CD4-positive, alpha-beta T cell treated with Interleukin-6 for 4 hours (primary cell): ENCODE results near the gene APBA2.
"Not testable (repeated sequence)": the region's sequence is repeated elsewhere in the genome, so short reads cannot be mapped to it uniquely, and the experiment has no call there.

Experiments
- DNase-seq: peaks from one replicate; pipeline ENCODE4 v3.0.0-alpha.2; 2020; ENCODE audit warnings: mixed read lengths

APBA2 gene

DNA sequence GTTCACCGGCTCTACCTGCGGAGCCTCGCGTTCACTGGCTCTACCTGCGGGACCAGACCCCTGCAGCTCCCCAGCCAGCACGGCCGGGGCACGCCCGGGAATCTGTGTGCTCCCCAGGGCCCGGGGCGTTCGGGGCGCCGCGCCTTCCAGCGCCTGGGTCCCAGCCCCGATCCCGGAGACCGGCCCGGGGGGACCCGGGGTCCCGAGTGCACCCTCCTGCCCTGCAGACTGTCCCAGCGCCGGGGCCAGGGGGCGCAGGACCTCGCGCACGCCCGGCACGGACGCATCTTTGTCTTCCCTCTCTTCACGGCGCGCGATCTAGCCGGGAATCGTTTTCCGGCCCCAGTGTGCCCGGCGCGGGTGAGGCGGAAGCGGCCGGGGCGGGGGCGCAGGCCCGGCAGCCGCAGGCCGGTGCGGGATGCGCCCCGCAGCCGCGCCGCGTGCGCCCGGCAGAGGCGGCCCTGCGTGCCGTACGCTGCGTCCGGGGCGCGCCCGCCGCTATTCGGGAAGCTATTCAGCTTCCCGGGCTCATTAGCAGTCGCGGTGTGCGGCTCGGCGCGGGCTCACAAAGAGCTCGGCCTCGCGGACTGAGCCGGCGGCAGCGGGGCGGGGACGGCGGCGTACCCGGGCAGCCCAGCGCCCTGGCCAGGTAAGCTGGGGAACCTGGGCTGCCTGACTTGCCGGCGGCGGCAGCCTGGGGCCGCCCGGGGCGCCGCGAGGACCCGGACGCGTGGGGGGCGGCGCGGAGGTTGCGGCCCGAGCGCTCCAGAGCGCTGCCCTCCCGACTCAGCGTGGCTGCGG is at the start of gene APBA2:
APBA2 (plus strand) TSS at position 345 of the 801 bp plus-strand sequence. CDS start 167,911 bp downstream, outside the sequence.
- DNase-seq = peak; percentile 70

DNA sequence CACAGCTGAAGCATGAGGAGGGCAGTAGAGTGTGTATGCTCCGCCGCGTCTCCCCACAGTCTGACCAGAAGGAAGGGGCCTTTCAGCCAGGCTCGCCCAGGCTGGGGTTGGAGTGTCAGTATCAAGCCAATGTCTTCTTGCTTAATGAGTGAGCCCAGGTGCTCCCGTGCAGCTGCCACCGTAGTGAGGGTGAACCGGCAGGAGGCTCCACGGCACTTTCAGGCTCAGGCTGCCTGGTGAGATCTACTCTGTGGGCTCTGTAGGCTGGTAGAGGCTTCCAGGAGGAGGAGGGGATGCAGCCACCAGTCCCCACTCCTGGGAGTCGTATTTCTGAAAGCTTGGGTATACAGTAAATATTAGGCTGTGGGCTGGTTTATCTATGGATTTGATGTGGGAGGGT is 45.5 kb upstream of the APBA2 start:
- DNase-seq = not testable (repeated sequence)

- DNase-seq = not testable (repeated sequence)
Measured at GRCh38 chr15:28842210-28842609, 43.6 kb upstream of the APBA2 start.

DNA sequence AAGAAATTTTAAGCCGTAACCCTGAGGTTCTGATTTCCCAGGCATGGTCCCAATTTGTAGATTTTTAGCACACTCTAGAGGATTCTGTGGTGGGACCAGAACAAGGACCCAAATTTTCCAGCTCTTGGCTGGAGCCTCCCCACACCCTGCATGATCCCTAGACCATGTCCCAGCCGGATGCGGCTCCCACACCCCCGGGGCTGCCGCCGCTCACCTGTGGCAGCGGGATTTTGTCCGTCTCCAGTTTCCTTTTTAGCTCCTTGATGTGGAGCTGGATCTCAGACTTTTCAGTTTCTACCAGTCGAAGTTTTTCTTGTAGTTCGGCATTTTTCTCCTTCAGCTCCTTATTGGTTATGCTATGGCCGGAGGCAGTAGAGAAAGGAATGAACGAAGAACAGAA is 42.3 kb upstream of the APBA2 start:
- not testable (repeated sequence) for DNase-seq

- DNase-seq = not testable (repeated sequence)
Measured at GRCh38 chr15:28844147-28844546, 41.6 kb upstream of the APBA2 start.

- not testable (repeated sequence) for DNase-seq
Measured at GRCh38 chr15:28847247-28847646, 38.5 kb upstream of the APBA2 start.

DNA sequence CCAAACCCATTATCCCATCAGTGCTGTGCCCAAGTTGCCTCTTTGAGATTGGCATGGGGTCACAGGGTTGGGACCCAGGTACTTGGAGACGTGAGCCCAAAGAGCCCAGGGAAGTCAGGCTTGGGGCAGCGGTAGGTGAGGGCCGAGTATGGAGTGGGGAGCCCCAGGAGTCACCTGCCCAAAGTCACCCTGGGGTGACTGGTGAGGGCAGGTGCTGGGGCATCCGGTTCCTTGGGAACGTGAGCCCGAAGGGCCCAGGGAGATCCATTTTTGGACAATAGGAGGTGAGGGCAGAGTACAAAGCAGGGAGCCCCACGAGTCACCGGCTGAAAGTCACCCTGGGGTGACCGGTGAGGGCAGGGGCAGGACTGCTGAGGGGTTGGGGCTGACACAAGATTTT is 37.8 kb upstream of the APBA2 start:
- not testable (repeated sequence) for DNase-seq

GRCh38 chr15:28848521-28848920 is 37.3 kb upstream of the APBA2 start, which contains the start of gene GOLGA6L7:
GOLGA6L7 (minus strand) TSS chr15:28848644; CDS start chr15:28848549, 95 bp downstream.
- DNase-seq = not testable (repeated sequence)

DNA sequence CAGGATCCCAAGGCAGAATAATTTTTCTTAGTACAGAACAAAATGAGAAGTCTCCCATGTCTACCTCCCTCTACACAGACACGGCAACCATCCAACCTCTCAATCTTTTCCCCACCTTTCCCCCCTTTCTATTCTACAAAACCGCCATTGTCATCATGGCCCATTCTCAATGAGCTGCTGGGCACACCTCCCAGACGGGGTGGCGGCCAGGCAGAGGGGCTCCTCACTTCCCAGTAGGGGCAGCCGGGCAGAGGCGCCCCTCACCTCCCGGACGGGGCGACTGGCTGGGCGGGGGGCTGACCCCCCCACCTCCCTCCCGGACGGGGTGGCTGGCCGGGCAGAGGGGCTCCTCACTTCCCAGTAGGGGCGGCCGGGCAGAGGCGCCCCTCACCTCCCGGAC is 36.5 kb upstream of the APBA2 start:
- DNase-seq = not testable (repeated sequence)

- not testable (repeated sequence) for DNase-seq
Measured at GRCh38 chr15:28849766-28850165, 36.0 kb upstream of the APBA2 start.

DNA sequence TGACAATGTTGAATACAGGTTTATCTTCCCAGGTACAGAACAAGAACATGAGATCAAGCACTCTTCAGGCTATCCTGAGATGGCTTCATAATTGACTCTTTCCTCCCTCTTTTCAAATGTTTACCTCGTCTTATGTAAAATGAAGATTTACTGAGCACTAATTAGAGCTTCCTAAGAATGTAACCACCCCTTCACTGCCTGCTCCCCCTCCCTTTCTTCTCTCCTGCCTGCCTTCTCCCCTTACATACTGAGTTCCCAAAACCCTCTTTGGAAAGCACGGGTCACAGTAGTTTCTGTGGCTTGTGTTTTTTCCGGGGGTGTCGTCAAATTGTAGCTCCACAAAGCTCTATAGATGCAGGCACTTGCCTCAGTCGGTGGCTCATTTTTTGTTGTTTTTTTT is 32.1 kb upstream of the APBA2 start:
- DNase-seq = not testable (repeated sequence)

DNA sequence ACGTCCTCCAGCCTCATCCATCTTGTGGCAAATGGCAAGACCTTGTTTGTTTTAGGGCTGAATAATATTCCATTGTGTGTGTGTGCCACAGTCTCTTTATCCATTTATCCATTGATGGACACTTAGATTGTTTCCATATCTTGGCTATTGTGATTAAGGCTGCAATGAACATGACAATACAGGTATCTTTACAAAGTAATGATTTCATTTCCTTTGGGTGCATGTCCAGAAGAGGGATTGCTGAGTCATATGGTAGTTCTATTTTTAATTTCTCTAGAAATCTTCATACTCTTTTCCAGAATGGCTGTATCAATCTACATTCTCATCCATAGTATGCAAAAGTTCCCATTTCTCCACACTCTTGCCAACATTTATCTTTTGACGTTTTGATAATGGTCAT is 31.2 kb upstream of the APBA2 start:
- DNase-seq = not testable (repeated sequence)

DNA sequence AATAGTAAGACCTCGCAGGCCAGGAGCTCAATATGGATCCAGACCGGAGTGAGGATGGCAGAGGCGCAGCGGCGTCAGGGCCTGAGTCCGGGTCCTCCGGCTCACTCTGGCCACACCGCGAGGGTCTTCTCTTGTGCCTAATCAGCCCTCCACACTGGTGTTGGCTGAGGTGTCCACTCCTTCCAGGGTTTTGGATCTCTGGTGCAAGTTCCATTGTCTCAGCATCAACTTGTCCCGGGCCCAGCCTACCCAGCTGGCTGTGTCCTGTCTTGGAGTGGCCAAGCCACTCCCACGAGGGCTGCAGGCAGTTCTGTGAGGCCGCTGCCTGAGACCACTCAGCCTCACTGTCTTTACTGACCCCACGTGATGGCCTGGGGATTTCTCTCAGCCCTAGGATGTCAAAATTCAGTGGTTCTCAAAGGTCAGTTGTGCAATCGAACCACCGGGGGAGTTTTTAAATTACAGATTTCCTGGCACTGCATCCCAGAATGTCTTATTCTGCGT is 24.7 kb upstream of the APBA2 start:
- DNase-seq = no peak

- DNase-seq = not testable (repeated sequence)
Measured at GRCh38 chr15:28861589-28862293, 24.0 kb upstream of the APBA2 start.

DNA sequence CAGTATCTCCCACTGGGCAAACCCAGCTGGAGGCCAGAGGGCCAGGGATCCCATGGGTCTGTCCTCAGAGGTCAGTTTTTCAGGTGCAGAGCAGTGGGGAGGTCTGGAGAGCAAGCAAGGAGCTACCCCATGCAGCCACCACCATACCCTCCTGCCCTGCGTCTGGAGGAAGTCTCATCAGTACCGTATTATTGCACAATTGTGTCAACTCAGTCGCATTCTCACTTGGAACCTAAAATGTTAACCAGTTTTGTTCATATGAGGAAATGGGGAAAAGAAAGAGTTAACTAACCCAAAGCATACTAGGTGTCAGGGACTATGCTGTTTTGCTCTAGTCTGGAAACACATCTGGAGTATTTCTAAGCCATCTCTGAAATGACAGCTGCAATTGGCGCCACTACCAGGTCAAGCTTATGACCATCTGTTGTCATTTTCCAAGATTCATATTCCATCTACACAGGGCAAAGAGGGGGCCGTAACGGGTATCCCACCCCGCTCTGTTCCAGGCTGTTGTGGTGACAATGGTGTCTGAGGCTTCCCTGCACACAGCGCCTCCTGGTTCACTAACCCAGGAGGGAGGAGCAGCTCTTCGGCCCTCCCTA is 16.9 kb upstream of the APBA2 start:
- DNase-seq = no peak

GRCh38 chr15:28871168-28871567 is 14.6 kb upstream of the APBA2 start:
- no peak for DNase-seq

GRCh38 chr15:28873006-28873405 is 12.8 kb upstream of the APBA2 start:
- no peak for DNase-seq

DNA sequence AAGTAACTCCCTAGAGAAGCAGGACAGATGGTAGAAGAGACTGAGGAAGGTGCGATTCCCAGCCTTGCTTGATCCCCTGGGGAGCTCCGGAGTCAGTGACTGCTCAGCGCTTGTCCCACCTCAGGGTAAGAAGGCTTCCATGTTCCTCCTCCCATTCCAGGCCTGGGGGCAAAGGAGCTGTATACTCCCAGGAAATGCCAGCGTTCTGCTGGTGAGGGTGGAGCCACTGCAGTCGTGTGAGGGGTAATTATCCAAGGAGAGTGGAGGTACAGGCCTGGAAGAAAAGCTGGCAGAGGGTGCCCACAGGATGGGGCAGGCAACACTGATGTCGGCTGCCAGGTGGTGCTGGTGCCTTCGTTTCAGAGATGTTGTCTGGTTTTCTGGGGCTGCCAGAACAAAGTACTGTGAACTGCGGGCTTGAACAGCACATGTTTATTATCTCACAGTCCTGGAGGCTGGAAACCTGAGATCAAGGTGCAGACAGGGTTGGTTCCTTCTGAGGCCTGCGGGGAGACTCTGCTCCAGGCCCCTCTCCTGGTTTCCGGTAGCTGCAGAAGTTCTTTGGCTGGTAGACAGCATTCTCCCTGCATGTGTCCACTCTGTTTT is 12.1 kb upstream of the APBA2 start:
- peak; percentile 57 for DNase-seq

DNA sequence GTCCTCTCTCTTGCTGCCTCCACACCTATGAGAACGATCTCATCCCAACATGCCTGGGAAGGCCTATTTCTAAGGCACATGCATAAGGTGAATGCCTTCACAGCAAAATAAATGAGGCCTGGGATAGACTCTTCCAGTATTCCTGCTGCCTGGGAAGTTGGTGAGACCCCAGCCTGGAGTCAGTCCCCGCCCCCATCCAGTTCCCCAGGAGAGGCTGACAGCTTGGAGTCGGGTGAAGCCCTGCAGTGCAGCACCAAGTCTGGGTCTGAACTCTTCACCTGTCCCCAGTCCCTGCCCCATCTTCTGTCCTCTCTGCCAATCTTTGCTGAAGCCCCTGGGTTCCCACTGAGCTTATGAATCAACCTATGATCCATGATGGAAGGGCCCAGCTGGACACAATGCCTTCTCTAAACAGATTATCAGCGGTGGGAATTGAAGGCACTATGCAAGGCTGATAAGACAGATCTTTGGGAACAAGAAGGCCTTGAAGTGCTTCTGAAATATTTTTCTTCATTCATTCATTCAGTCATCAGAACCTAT is 10.2 kb upstream of the APBA2 start:
- no peak for DNase-seq

- peak; percentile 25 for DNase-seq
Measured at GRCh38 chr15:28876131-28876844, 9.5 kb upstream of the APBA2 start.

DNA sequence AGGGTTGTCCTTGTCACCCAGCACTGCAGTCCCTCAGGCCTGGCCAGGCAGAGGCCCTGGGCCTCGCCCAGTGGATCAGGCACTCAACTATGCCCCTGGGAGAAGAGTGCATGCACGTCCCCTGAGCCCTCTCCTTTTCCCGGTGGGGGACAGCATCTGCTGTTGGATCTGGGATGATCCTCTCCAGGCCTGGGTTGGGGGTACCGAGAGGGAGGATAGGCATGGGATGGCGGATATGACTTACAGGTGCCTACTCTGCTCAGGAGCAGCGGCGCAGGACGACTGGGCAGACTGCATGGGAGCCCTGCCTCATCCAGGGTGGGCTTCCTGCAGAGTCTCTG is 9.0 kb upstream of the APBA2 start:
- no peak for DNase-seq

- DNase-seq = no peak
Measured at GRCh38 chr15:28878209-28878608, 7.6 kb upstream of the APBA2 start.
